ENCODE results near the gene SLC48A1.
"Not testable (repeated sequence)": the region's sequence is repeated elsewhere in the genome, so short reads cannot be mapped to it uniquely, and the experiment has no call there.

The SLC48A1 gene

GRCh38 chr12:47814539-47815170, 41.6 kb downstream of the SLC48A1 start:
- Histone ChIP-seq H3K36me3 (replicated peaks; ENCODE audit: low read depth, low read length) (peaks cover 8% of the 10 kb centered on the region), H3K9me3 (ENCODE audit: insufficient read depth, low read length) (no peaks in the 10 kb centered on the region), H3K4me3 (ENCODE audit: low read length) (peak overlapping the region; percentile 69), H4K20me1 (ENCODE audit: insufficient read depth, low read length) (no peaks in the 10 kb centered on the region), H3K4me2 (ENCODE audit: low read length) (peak overlapping the region; percentile 85), H3K4me1 (ENCODE audit: low read length) (peaks cover 85% of the 10 kb centered on the region), H3K27ac (ENCODE audit: low read length) (peak overlapping the region; percentile 97), H2AFZ (ENCODE audit: low read depth, low read length) (no peak overlapping the region), H3K9ac (ENCODE audit: low read length) (peak overlapping the region; percentile 92), H3K79me2 (ENCODE audit: low read length) (peaks cover 94% of the 10 kb centered on the region), H3K27me3 (ENCODE audit: low read depth, low read length) (no peaks in the 10 kb centered on the region)
- TF ChIP-seq EZH2phosphoT487 (IDR thresholded peaks at IDR 0.05; ENCODE audit: low read depth) (no peak), CTCF (IDR thresholded peaks at IDR 0.05; ENCODE audit: low read depth, low read length) (no peak)

DNA sequence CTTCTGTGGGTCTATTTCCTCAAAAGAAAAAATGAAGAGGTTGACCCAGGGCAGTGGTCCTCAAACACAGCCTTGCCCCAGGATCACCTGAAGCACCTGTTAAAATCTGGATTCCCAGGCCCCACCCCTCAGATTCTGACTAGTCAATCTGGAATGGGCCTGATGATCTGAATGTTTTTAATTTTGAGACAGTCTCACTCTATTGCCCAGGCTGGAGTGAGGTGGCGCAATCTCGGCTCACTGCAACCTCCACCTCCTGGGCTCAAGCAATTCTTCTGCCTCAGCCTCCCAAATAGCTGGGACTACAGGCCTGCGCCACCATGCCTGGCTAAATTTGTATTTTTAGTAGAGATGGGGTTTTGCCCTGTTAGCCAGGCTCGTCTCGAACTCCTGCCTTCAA, 42.4 kb downstream of the SLC48A1 start:
- H3K9me3 ChIP-seq (ENCODE audit: insufficient read depth, low read length); H3K27me3 ChIP-seq (ENCODE audit: low read depth, low read length); H3K4me3 ChIP-seq (ENCODE audit: low read length); H2AFZ ChIP-seq (ENCODE audit: low read depth, low read length); H4K20me1 ChIP-seq (ENCODE audit: insufficient read depth, low read length); H3K36me3 ChIP-seq (replicated peaks; ENCODE audit: low read depth, low read length): not testable (repeated sequence)
- Histone ChIP-seq H3K4me1 (ENCODE audit: low read length) (peaks cover 80% of the 10 kb centered on the region), H3K9ac (ENCODE audit: low read length) (peak overlapping the region; percentile 92; the same call in 1 of the 2 replicates), H3K27ac (ENCODE audit: low read length) (peak overlapping the region; percentile 97), H3K79me2 (ENCODE audit: low read length) (peaks cover 92% of the 10 kb centered on the region), H3K4me2 (ENCODE audit: low read length) (peak overlapping the region; percentile 85)

GRCh38 chr12:47816403-47817271, 43.6 kb downstream of the SLC48A1 start:
- Histone ChIP-seq H3K27ac (ENCODE audit: low read length) (peak overlapping the region; percentile 69), H2AFZ (ENCODE audit: low read depth, low read length) (no peak overlapping the region), H3K79me2 (ENCODE audit: low read length) (peaks cover 84% of the 10 kb centered on the region), H3K9me3 (ENCODE audit: insufficient read depth, low read length) (no peaks in the 10 kb centered on the region), H3K9ac (ENCODE audit: low read length) (peak overlapping the region; percentile 88), H3K4me1 (ENCODE audit: low read length) (peaks cover 75% of the 10 kb centered on the region), H4K20me1 (ENCODE audit: insufficient read depth, low read length) (no peaks in the 10 kb centered on the region), H3K4me3 (ENCODE audit: low read length) (peak overlapping the region; percentile 79), H3K36me3 (replicated peaks; ENCODE audit: low read depth, low read length) (peaks cover 8% of the 10 kb centered on the region), H3K4me2 (ENCODE audit: low read length) (peak overlapping the region; percentile 96), H3K27me3 (ENCODE audit: low read depth, low read length) (no peaks in the 10 kb centered on the region)
- TF ChIP-seq EZH2phosphoT487 (IDR thresholded peaks at IDR 0.05; ENCODE audit: low read depth) (no peak), CTCF (IDR thresholded peaks at IDR 0.05; ENCODE audit: low read depth, low read length) (no peak)

GRCh38 chr12:47817272-47818006, 44.4 kb downstream of the SLC48A1 start:
- Histone ChIP-seq H3K27ac (ENCODE audit: low read length) (peak overlapping the region; percentile 69), H3K36me3 (replicated peaks; ENCODE audit: low read depth, low read length) (peaks cover 8% of the 10 kb centered on the region), H3K79me2 (ENCODE audit: low read length) (peaks cover 76% of the 10 kb centered on the region), H3K9me3 (ENCODE audit: insufficient read depth, low read length) (no peaks in the 10 kb centered on the region), H4K20me1 (ENCODE audit: insufficient read depth, low read length) (no peaks in the 10 kb centered on the region), H3K9ac (ENCODE audit: low read length) (peak overlapping the region; percentile 88), H3K27me3 (ENCODE audit: low read depth, low read length) (no peaks in the 10 kb centered on the region), H3K4me2 (ENCODE audit: low read length) (peak overlapping the region; percentile 96), H3K4me1 (ENCODE audit: low read length) (peaks cover 67% of the 10 kb centered on the region), H2AFZ (ENCODE audit: low read depth, low read length) (no peak overlapping the region), H3K4me3 (ENCODE audit: low read length) (peak overlapping the region; percentile 79)
- TF ChIP-seq CTCF (IDR thresholded peaks at IDR 0.05; ENCODE audit: low read depth, low read length) (peak; percentile 59), EZH2phosphoT487 (IDR thresholded peaks at IDR 0.05; ENCODE audit: low read depth) (no peak)
